Measurements from ENCODE around the gene CEP290. TPM values are rescaled to one million over a fixed set of nuclear protein-coding genes. Genes with fewer than 3 reads are reported as not detected.

The CEP290 gene
- total RNA-seq, 1 experiment from 2014 or later, result 17.7 TPM

GRCh38 chr12:88181881-88182280 lies 40.0 kb upstream of the CEP290 start:
- Histone ChIP-seq H2AFZ (ENCODE audit: low read length) (no peak overlapping the region), H3K4me3 (ENCODE audit: low read length) (no peak overlapping the region), H3K4me1 (ENCODE audit: low read length) (no peaks in the 10 kb centered on the region), H3K4me2 (ENCODE audit: low read depth, low read length, poor library complexity, severe bottlenecking) (no peak overlapping the region), H3K9me2 (replicated peaks; ENCODE audit: insufficient read depth, low read length) (no peaks in the 10 kb centered on the region), H4K20me1 (ENCODE audit: insufficient read depth, low read depth, low read length) (no peaks in the 10 kb centered on the region), H3K9me3 (ENCODE audit: low read length) (no peaks in the 10 kb centered on the region), H3K9ac (ENCODE audit: low read length) (no peak overlapping the region), H3K27me3 (ENCODE audit: low read length) (no peaks in the 10 kb centered on the region), H3K27ac (ENCODE audit: low read length) (no peak overlapping the region), H3K36me3 (ENCODE audit: insufficient read depth, low read length) (peaks cover 57% of the 10 kb centered on the region), H3K79me2 (ENCODE audit: low read length) (0 out of 2 replicates have a peak, but pooled peaks cover 8% of the 10 kb centered on the region)
- no peak for DNase-seq

DNA sequence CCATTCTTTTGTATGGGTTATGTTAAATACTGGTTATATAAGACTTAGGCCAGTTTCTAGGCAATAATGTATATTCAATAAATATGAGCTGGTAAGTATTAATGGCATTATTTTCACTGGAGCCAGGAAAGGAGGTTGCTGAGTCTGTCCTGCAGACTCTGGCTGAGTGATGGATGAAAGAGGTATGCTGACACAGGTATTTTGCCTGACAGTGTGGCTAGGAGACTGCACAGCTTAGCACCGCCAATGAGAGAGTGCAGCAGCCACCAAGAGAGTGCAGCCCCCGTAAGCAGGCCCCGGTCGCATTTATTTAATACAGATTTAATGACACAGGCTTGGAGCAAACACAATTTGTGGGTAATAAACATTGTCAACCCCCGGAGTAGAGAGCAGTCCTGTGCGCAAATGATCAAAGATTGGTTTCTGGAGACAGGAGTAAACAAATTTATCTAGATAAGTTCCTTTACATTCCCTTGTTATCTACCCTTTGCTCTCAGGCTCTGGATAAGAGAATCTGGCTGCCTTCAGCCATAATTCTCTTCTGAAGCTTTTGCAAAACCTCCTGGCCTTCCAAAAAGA lies 37.6 kb upstream of the CEP290 start:
- no peak overlapping the region for H3K4me3 ChIP-seq (ENCODE audit: low read length)
- DNase-seq, result no peak
- H3K79me2 ChIP-seq (ENCODE audit: low read length), result 0 out of 2 replicates have a peak, but pooled peaks cover 8% of the 10 kb centered on the region
- no peak overlapping the region for H3K4me2 ChIP-seq (ENCODE audit: low read depth, low read length, poor library complexity, severe bottlenecking)
- H3K36me3 ChIP-seq (ENCODE audit: insufficient read depth, low read length), result peaks cover 78% of the 10 kb centered on the region
- H3K27ac ChIP-seq (ENCODE audit: low read length), result no peak overlapping the region
- H3K9me3 ChIP-seq (ENCODE audit: low read length), result no peaks in the 10 kb centered on the region
- no peaks in the 10 kb centered on the region for H3K4me1 ChIP-seq (ENCODE audit: low read length)
- no peaks in the 10 kb centered on the region for H3K9me2 ChIP-seq (replicated peaks; ENCODE audit: insufficient read depth, low read length)
- H2AFZ ChIP-seq (ENCODE audit: low read length), result no peak overlapping the region
- no peaks in the 10 kb centered on the region for H3K27me3 ChIP-seq (ENCODE audit: low read length)
- H3K9ac ChIP-seq (ENCODE audit: low read length), result no peak overlapping the region
- H4K20me1 ChIP-seq (ENCODE audit: insufficient read depth, low read depth, low read length), result no peaks in the 10 kb centered on the region

DNA sequence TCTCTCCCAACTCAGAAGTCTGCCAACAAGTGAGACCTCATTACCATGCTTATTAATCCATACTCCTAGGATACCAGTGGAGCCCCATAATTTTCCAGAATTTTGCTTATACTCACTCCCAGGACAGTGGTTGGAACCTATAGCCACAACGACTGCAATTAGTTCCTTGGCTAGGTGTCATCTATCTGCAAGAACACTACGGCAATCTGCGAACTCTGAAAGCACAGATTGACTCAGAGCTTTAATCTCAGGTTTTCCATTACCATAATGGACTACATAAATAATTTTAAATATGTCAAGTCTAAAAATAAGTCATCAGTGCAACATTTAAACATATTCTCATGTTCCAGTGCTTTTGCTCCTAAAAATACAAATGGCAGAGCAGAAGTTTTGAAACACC lies 33.7 kb upstream of the CEP290 start:
- H3K4me2 ChIP-seq (ENCODE audit: low read depth, low read length, poor library complexity, severe bottlenecking), result no peak overlapping the region
- peaks cover 76% of the 10 kb centered on the region for H3K36me3 ChIP-seq (ENCODE audit: insufficient read depth, low read length)
- H3K27ac ChIP-seq (ENCODE audit: low read length), result no peak overlapping the region
- no peak overlapping the region for H2AFZ ChIP-seq (ENCODE audit: low read length)
- peaks cover 7% of the 10 kb centered on the region for H3K4me1 ChIP-seq (ENCODE audit: low read length)
- H3K27me3 ChIP-seq (ENCODE audit: low read length), result no peaks in the 10 kb centered on the region
- 0 out of 2 replicates have a peak, but pooled peaks cover 10% of the 10 kb centered on the region for H3K79me2 ChIP-seq (ENCODE audit: low read length)
- no peak overlapping the region for H3K4me3 ChIP-seq (ENCODE audit: low read length)
- H4K20me1 ChIP-seq (ENCODE audit: insufficient read depth, low read depth, low read length), result no peaks in the 10 kb centered on the region
- H3K9me2 ChIP-seq (replicated peaks; ENCODE audit: insufficient read depth, low read length), result no peaks in the 10 kb centered on the region
- H3K9me3 ChIP-seq (ENCODE audit: low read length), result no peaks in the 10 kb centered on the region
- no peak for DNase-seq
- H3K9ac ChIP-seq (ENCODE audit: low read length), result no peak overlapping the region

DNA sequence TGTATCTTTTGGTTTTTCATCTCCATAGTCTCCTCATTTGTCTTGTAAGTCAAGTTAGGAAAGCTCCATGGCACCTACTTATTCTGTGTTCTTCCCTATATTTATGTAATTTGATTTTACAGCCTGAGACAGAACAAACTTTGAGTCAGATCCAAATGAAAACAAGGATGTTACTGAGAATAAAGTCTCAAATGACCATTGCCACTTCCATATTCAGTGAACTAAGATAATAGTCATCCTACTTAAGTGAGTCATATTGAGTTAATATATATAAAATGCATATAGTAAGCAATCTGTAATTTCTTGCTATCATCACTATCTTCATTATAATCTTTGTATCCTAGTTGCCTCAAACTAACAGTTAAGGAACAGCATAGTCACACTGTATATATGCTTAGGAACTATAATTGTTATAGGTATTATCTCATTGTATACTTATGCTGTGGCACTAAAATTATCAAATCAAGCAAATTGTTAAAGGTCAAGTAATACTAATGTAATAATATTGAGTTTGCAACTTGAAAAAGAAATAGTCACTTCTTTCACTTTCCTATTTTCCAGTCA lies 31.0 kb upstream of the CEP290 start:
- Histone ChIP-seq H3K79me2 (ENCODE audit: low read length) (0 out of 2 replicates have a peak, but pooled peaks cover 3% of the 10 kb centered on the region), H3K9me3 (ENCODE audit: low read length) (no peaks in the 10 kb centered on the region), H2AFZ (ENCODE audit: low read length) (no peak overlapping the region), H3K9ac (ENCODE audit: low read length) (no peak overlapping the region), H3K4me2 (ENCODE audit: low read depth, low read length, poor library complexity, severe bottlenecking) (no peak overlapping the region), H3K36me3 (ENCODE audit: insufficient read depth, low read length) (peaks cover 61% of the 10 kb centered on the region), H3K27me3 (ENCODE audit: low read length) (no peaks in the 10 kb centered on the region), H3K4me1 (ENCODE audit: low read length) (peaks cover 7% of the 10 kb centered on the region), H3K27ac (ENCODE audit: low read length) (no peak overlapping the region), H3K4me3 (ENCODE audit: low read length) (no peak overlapping the region), H3K9me2 (replicated peaks; ENCODE audit: insufficient read depth, low read length) (no peaks in the 10 kb centered on the region), H4K20me1 (ENCODE audit: insufficient read depth, low read depth, low read length) (no peaks in the 10 kb centered on the region)
- no peak for DNase-seq

DNA sequence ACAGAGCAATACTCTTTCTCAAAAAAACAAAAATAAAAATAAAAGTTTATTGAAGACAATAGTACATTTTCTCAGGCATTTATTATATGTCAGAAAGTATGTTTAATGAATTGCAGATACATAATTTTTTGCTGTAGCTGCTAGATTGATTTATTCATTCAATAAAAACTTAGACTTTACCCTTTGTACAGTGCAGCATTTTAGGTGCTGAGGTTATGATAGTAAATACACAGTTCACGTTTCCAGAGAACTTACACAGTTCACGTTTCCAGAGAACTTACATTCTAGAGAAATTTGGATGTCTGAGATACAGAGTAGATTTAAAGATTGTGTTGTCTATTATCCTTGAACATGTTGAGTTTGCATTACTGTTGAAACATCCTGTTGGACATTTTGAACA lies 25.5 kb upstream of the CEP290 start:
- no peaks in the 10 kb centered on the region for H4K20me1 ChIP-seq (ENCODE audit: insufficient read depth, low read depth, low read length)
- H3K4me2 ChIP-seq (ENCODE audit: low read depth, low read length, poor library complexity, severe bottlenecking), result no peak overlapping the region
- no peaks in the 10 kb centered on the region for H3K9me2 ChIP-seq (replicated peaks; ENCODE audit: insufficient read depth, low read length)
- no peak for DNase-seq
- no peak overlapping the region for H3K9ac ChIP-seq (ENCODE audit: low read length)
- no peak overlapping the region for H2AFZ ChIP-seq (ENCODE audit: low read length)
- peaks cover 14% of the 10 kb centered on the region; the same call in 1 of the 2 replicates for H3K79me2 ChIP-seq (ENCODE audit: low read length)
- H3K27me3 ChIP-seq (ENCODE audit: low read length), result no peaks in the 10 kb centered on the region
- no peak overlapping the region for H3K4me3 ChIP-seq (ENCODE audit: low read length)
- H3K27ac ChIP-seq (ENCODE audit: low read length), result no peak overlapping the region
- H3K36me3 ChIP-seq (ENCODE audit: insufficient read depth, low read length), result peaks cover 38% of the 10 kb centered on the region; the same call in 1 of the 2 replicates
- peaks cover 7% of the 10 kb centered on the region for H3K4me1 ChIP-seq (ENCODE audit: low read length)
- no peaks in the 10 kb centered on the region for H3K9me3 ChIP-seq (ENCODE audit: low read length)

GRCh38 chr12:88166179-88166578 lies 24.3 kb upstream of the CEP290 start:
- DNase-seq, result no peak
- Histone ChIP-seq H3K9me3 (ENCODE audit: low read length) (no peaks in the 10 kb centered on the region), H2AFZ (ENCODE audit: low read length) (no peak overlapping the region)

DNA sequence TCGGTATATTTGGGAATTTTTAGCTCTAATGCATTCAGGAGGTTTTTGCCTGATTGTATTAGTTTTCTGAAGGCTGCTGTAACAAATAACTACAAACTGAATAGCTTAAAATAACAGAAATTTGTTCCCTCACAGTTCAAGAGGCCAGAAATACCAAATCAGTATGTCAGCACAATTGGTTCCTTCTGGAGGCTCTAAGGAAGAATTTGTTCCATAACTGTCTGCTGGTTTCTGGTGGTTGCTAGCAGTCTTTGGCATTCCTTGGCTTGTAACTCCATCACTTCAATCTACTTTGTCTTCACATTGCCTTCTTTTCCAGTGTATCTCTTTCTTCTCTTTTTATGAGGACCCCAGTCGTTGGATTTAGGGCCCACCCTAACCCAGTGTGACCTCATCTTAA lies 21.5 kb upstream of the CEP290 start:
- Histone ChIP-seq H4K20me1 (ENCODE audit: insufficient read depth, low read depth, low read length) (no peaks in the 10 kb centered on the region), H2AFZ (ENCODE audit: low read length) (no peak overlapping the region), H3K9me3 (ENCODE audit: low read length) (no peaks in the 10 kb centered on the region), H3K9ac (ENCODE audit: low read length) (no peak overlapping the region), H3K27ac (ENCODE audit: low read length) (no peak overlapping the region), H3K79me2 (ENCODE audit: low read length) (peaks cover 38% of the 10 kb centered on the region), H3K36me3 (ENCODE audit: insufficient read depth, low read length) (peaks cover 43% of the 10 kb centered on the region), H3K4me2 (ENCODE audit: low read depth, low read length, poor library complexity, severe bottlenecking) (no peak overlapping the region), H3K27me3 (ENCODE audit: low read length) (no peaks in the 10 kb centered on the region), H3K4me3 (ENCODE audit: low read length) (no peak overlapping the region), H3K4me1 (ENCODE audit: low read length) (peaks cover 2% of the 10 kb centered on the region; the same call in 1 of the 2 replicates), H3K9me2 (replicated peaks; ENCODE audit: insufficient read depth, low read length) (no peaks in the 10 kb centered on the region)
- no peak for DNase-seq

More at GRCh38 chr12:88166179-88166578, 24.3 kb upstream of the CEP290 start:
- H3K9me2 ChIP-seq (replicated peaks; ENCODE audit: insufficient read depth, low read length), result no peaks in the 10 kb centered on the region
- no peak overlapping the region for H3K4me3 ChIP-seq (ENCODE audit: low read length)
- no peak overlapping the region for H3K27ac ChIP-seq (ENCODE audit: low read length)
- H3K79me2 ChIP-seq (ENCODE audit: low read length), result peaks cover 19% of the 10 kb centered on the region
- H3K4me1 ChIP-seq (ENCODE audit: low read length), result no peaks in the 10 kb centered on the region; the same call in 1 of the 2 replicates
- no peaks in the 10 kb centered on the region for H3K27me3 ChIP-seq (ENCODE audit: low read length)
- peaks cover 38% of the 10 kb centered on the region for H3K36me3 ChIP-seq (ENCODE audit: insufficient read depth, low read length)
- H4K20me1 ChIP-seq (ENCODE audit: insufficient read depth, low read depth, low read length), result no peaks in the 10 kb centered on the region
- no peak overlapping the region for H3K4me2 ChIP-seq (ENCODE audit: low read depth, low read length, poor library complexity, severe bottlenecking)
- no peak overlapping the region for H3K9ac ChIP-seq (ENCODE audit: low read length)

- Histone ChIP-seq H3K4me2 (ENCODE audit: low read depth, low read length, poor library complexity, severe bottlenecking) (no peak overlapping the region), H2AFZ (ENCODE audit: low read length) (no peak overlapping the region), H3K9me2 (replicated peaks; ENCODE audit: insufficient read depth, low read length) (no peaks in the 10 kb centered on the region), H3K79me2 (ENCODE audit: low read length) (peaks cover 82% of the 10 kb centered on the region), H3K9me3 (ENCODE audit: low read length) (no peaks in the 10 kb centered on the region), H4K20me1 (ENCODE audit: insufficient read depth, low read depth, low read length) (no peaks in the 10 kb centered on the region), H3K27me3 (ENCODE audit: low read length) (no peaks in the 10 kb centered on the region), H3K4me3 (ENCODE audit: low read length) (no peak overlapping the region), H3K36me3 (ENCODE audit: insufficient read depth, low read length) (peaks cover 28% of the 10 kb centered on the region), H3K9ac (ENCODE audit: low read length) (no peak overlapping the region), H3K4me1 (ENCODE audit: low read length) (peaks cover 11% of the 10 kb centered on the region), H3K27ac (ENCODE audit: low read length) (no peak overlapping the region)
- DNase-seq, result no peak
Measured at GRCh38 chr12:88156075-88156654, 14.3 kb upstream of the CEP290 start.
